Measurements from ENCODE around the gene KLHL29. TPM values are rescaled to one million over a fixed set of nuclear protein-coding genes. Genes with fewer than 3 reads are reported as not detected.
"Not testable (repeated sequence)": the region's sequence is repeated elsewhere in the genome, so short reads cannot be mapped to it uniquely, and the experiment has no call there.

Gene KLHL29
- total RNA-seq, 1 donor from 2014 or later = 4.4 TPM

- peaks cover 19% of the 10 kb centered on the region for H3K9me3 Mint-ChIP-seq (ENCODE audit: low read depth)
- DNase-seq (ENCODE audit: low spot score, unreplicated experiment) = no peak
- H3K4me1 Mint-ChIP-seq (ENCODE audit: low read depth) = no peaks in the 10 kb centered on the region
- no peak overlapping the region for H3K4me3 Mint-ChIP-seq (ENCODE audit: low read depth)
- no peaks in the 10 kb centered on the region for H3K27me3 Mint-ChIP-seq
- H3K36me3 Mint-ChIP-seq (ENCODE audit: insufficient read depth) = peaks cover 30% of the 10 kb centered on the region
- no peak for TF ChIP-seq CTCF (IDR thresholded peaks at IDR 0.05; ENCODE audit: unreplicated experiment)
- no peak overlapping the region for H3K27ac Mint-ChIP-seq
These were observed 335.9 kb downstream of the KLHL29 start for GRCh38 chr2:23720705-23721453.

GRCh38 chr2:23721454-23721826, 336.5 kb downstream of the KLHL29 start:
- no peak for TF ChIP-seq CTCF (IDR thresholded peaks at IDR 0.05; ENCODE audit: unreplicated experiment)
- no peak for DNase-seq (ENCODE audit: low spot score, unreplicated experiment)
- Mint-ChIP-seq H3K9me3 (ENCODE audit: low read depth) (peaks cover 19% of the 10 kb centered on the region), H3K27ac (no peak overlapping the region), H3K27me3 (no peaks in the 10 kb centered on the region), H3K4me1 (ENCODE audit: low read depth) (no peaks in the 10 kb centered on the region), H3K36me3 (ENCODE audit: insufficient read depth) (peaks cover 31% of the 10 kb centered on the region), H3K4me3 (ENCODE audit: low read depth) (no peak overlapping the region)

- DNase-seq (ENCODE audit: low spot score, unreplicated experiment) = no peak
- peaks cover 32% of the 10 kb centered on the region for H3K36me3 Mint-ChIP-seq (ENCODE audit: insufficient read depth)
- H3K9me3 Mint-ChIP-seq (ENCODE audit: low read depth) = peaks cover 19% of the 10 kb centered on the region
- no peaks in the 10 kb centered on the region for H3K4me1 Mint-ChIP-seq (ENCODE audit: low read depth)
- H3K4me3 Mint-ChIP-seq (ENCODE audit: low read depth) = no peak overlapping the region
- H3K27ac Mint-ChIP-seq = no peak overlapping the region
- no peak for TF ChIP-seq CTCF (IDR thresholded peaks at IDR 0.05; ENCODE audit: unreplicated experiment)
- no peaks in the 10 kb centered on the region for H3K27me3 Mint-ChIP-seq
These were observed 337.3 kb downstream of the KLHL29 start for GRCh38 chr2:23722255-23722654.

GRCh38 chr2:23723029-23723428, 338.1 kb downstream of the KLHL29 start:
- H3K27me3 Mint-ChIP-seq; H3K4me3 Mint-ChIP-seq (ENCODE audit: low read depth); H3K4me1 Mint-ChIP-seq (ENCODE audit: low read depth); H3K27ac Mint-ChIP-seq; DNase-seq (ENCODE audit: low spot score, unreplicated experiment): not testable (repeated sequence)
- Mint-ChIP-seq H3K36me3 (ENCODE audit: insufficient read depth) (peaks cover 32% of the 10 kb centered on the region), H3K9me3 (ENCODE audit: low read depth) (peaks cover 19% of the 10 kb centered on the region)

GRCh38 chr2:23734416-23734815, 349.4 kb downstream of the KLHL29 start:
- no peak for DNase-seq (ENCODE audit: low spot score, unreplicated experiment)
- H3K27ac Mint-ChIP-seq = no peak overlapping the region
- H3K4me1 Mint-ChIP-seq (ENCODE audit: low read depth) = no peaks in the 10 kb centered on the region
- no peak for TF ChIP-seq CTCF (IDR thresholded peaks at IDR 0.05; ENCODE audit: unreplicated experiment)
- no peaks in the 10 kb centered on the region for H3K27me3 Mint-ChIP-seq
- no peak overlapping the region for H3K4me3 Mint-ChIP-seq (ENCODE audit: low read depth)
- peaks cover 26% of the 10 kb centered on the region for H3K36me3 Mint-ChIP-seq (ENCODE audit: insufficient read depth)
- H3K9me3 Mint-ChIP-seq (ENCODE audit: low read depth) = peaks cover 10% of the 10 kb centered on the region

- H3K27ac Mint-ChIP-seq; H3K27me3 Mint-ChIP-seq; DNase-seq (ENCODE audit: low spot score, unreplicated experiment); H3K4me1 Mint-ChIP-seq (ENCODE audit: low read depth); H3K4me3 Mint-ChIP-seq (ENCODE audit: low read depth); H3K9me3 Mint-ChIP-seq (ENCODE audit: low read depth): not testable (repeated sequence)
- H3K36me3 Mint-ChIP-seq (ENCODE audit: insufficient read depth) = peaks cover 28% of the 10 kb centered on the region
These were observed 351.8 kb downstream of the KLHL29 start for GRCh38 chr2:23736783-23737182.

Data from progenitor cell of endocrine pancreas (in vitro differentiated cells).